ENCODE results near the gene HACL1. TPM values are rescaled to one million over a fixed set of nuclear protein-coding genes. Genes with fewer than 3 reads are reported as not detected.

Gene HACL1
- total RNA-seq, 4 donors from 2014 or later = 19.3 to 27.0 (median 22.0) TPM

GRCh38 chr3:15542614-15543013, 58.8 kb downstream of the HACL1 start:
- Histone ChIP-seq H3K4me3 (no peak overlapping the region), H3K4me1 (peaks cover 0 to 13% (median 8%) of the 10 kb centered on the region in 4 donors), H3K9me3 (no peaks in the 10 kb centered on the region), H3K36me3 (no peaks in the 10 kb centered on the region), H3K27me3 (no peaks in the 10 kb centered on the region), H3K27ac (replicated peaks in 1 of 4) (no peak overlapping the region)
- 23% methylated on average over 5 of the region's 5 CpGs for WGBS
- intact Hi-C loops (cut with DNase I) = no loop called here
- DNase-seq (ENCODE audit: extremely low spot score) = no peak
- no peak for TF ChIP-seq EP300 (IDR thresholded peaks at IDR 0.05)
- TF ChIP-seq CTCF (IDR thresholded peaks at IDR 0.05) = no peak
- no peak for TF ChIP-seq POLR2AphosphoS5 (IDR thresholded peaks at IDR 0.05)
- no peak for TF ChIP-seq POLR2A (IDR thresholded peaks at IDR 0.05; ENCODE audit: low read depth)

GRCh38 chr3:15541371-15541770, 60.0 kb downstream of the HACL1 start:
- Histone ChIP-seq H3K4me1 (peaks cover 0 to 13% (median 8%) of the 10 kb centered on the region in 4 donors), H3K27ac (replicated peaks in 1 of 4) (no peak overlapping the region), H3K27me3 (no peaks in the 10 kb centered on the region), H3K4me3 (no peak overlapping the region), H3K9me3 (no peaks in the 10 kb centered on the region), H3K36me3 (no peaks in the 10 kb centered on the region)
- no peak for DNase-seq (ENCODE audit: extremely low spot score)
- WGBS = 93% methylated on average over 4 of the region's 4 CpGs
- TF ChIP-seq POLR2A (IDR thresholded peaks at IDR 0.05; ENCODE audit: low read depth) (no peak), CTCF (IDR thresholded peaks at IDR 0.05) (no peak), POLR2AphosphoS5 (IDR thresholded peaks at IDR 0.05) (no peak)
- intact Hi-C loops (cut with DNase I) = no loop called here

- Histone ChIP-seq H3K4me1 (peaks cover 0 to 13% (median 8%) of the 10 kb centered on the region in 4 donors), H3K27me3 (no peaks in the 10 kb centered on the region), H3K4me3 (no peak overlapping the region), H3K9me3 (no peaks in the 10 kb centered on the region), H3K27ac (replicated peaks in 1 of 4) (no peak overlapping the region), H3K36me3 (no peaks in the 10 kb centered on the region)
- intact Hi-C loops (cut with DNase I) = no loop called here
- no peak for TF ChIP-seq POLR2A (IDR thresholded peaks at IDR 0.05; ENCODE audit: low read depth)
- DNase-seq (ENCODE audit: extremely low spot score) = no peak
- 88% methylated on average over 1 of the region's 1 CpG for WGBS
Measured at GRCh38 chr3:15539066-15539465, 62.3 kb downstream of the HACL1 start.

GRCh38 chr3:15538345-15538744, 63.0 kb downstream of the HACL1 start:
- no peaks in the 10 kb centered on the region for H3K9me3 ChIP-seq
- no peak overlapping the region for H3K4me3 ChIP-seq
- H3K27me3 ChIP-seq = no peaks in the 10 kb centered on the region
- no peak for DNase-seq (ENCODE audit: extremely low spot score)
- no peaks in the 10 kb centered on the region for H3K36me3 ChIP-seq
- 87% methylated on average over 2 of the region's 2 CpGs for WGBS
- no peak overlapping the region for H3K27ac ChIP-seq (replicated peaks in 1 of 4)
- intact Hi-C loops (cut with DNase I) = no loop called here
- H3K4me1 ChIP-seq = peaks cover 0 to 11% (median 7%) of the 10 kb centered on the region in 4 donors
- TF ChIP-seq POLR2A (IDR thresholded peaks at IDR 0.05; ENCODE audit: low read depth) (no peak), EP300 (IDR thresholded peaks at IDR 0.05) (no peak), POLR2AphosphoS5 (IDR thresholded peaks at IDR 0.05) (no peak), CTCF (IDR thresholded peaks at IDR 0.05) (no peak)

- intact Hi-C loops (cut with DNase I) = no loop called here
- 60% methylated on average over 2 of the region's 2 CpGs for WGBS
- Histone ChIP-seq H3K9me3 (no peaks in the 10 kb centered on the region), H3K27me3 (no peaks in the 10 kb centered on the region), H3K36me3 (no peaks in the 10 kb centered on the region), H3K4me3 (no peak overlapping the region), H3K4me1 (no peaks in the 10 kb centered on the region), H3K27ac (replicated peaks in 1 of 4) (no peak overlapping the region)
- TF ChIP-seq POLR2AphosphoS5 (IDR thresholded peaks at IDR 0.05) (no peak), CTCF (IDR thresholded peaks at IDR 0.05) (no peak), POLR2A (IDR thresholded peaks at IDR 0.05; ENCODE audit: low read depth) (no peak), EP300 (IDR thresholded peaks at IDR 0.05) (no peak)
- DNase-seq (ENCODE audit: extremely low spot score) = no peak
Measured at GRCh38 chr3:15536856-15537255, 64.5 kb downstream of the HACL1 start.
